PC-3 (cell line): Measurements from ENCODE around the gene ADRA2B. TPM values are rescaled to one million over a fixed set of nuclear protein-coding genes. Genes with fewer than 3 reads are reported as not detected.

ENCODE experiments used
- ATAC-seq: fragments of 200-7000 bp; cut with Tn5 transposase; 2 replicates; pipeline ENCODE4 v1.9.1; 2020; ENCODE audit warnings: mild to moderate bottlenecking, moderate library complexity
- BruUV-seq: library from RNA; stranded (reverse); fragments of 400-500 nt; replicated peaks from 2 replicates; lab custom pipeline; 2021; lab: Mats Ljungman, UMichigan
- CTCF ChIA-PET: fragments of 300-600 bp; sonication (Branson Sonifier 250); formaldehyde crosslinking; loops from one replicate; lab custom pipeline; 2022; ENCODE audit warnings: antibody characterized with exemption; lab: Charles Lee
- POLR2A ChIA-PET: fragments of 300-600 bp; sonication (Branson Sonifier 250); formaldehyde crosslinking; loops from one replicate; lab custom pipeline; 2022; ENCODE audit warnings: antibody characterized with exemption; ENCODE audit not compliant: unreplicated experiment; lab: Charles Lee
- DNase-seq: peaks from one replicate; pipeline ENCODE4 v3.0.0-alpha.2; 2015
- H2AFZ ChIP-seq: fragments of 300-600 bp; sonication (generic); 2 replicates; pipeline ENCODE4 v1.6.0; 2016; ENCODE audit warnings: antibody characterized with exemption, low read length
- H3F3A ChIP-seq: fragments of 300-600 bp; sonication (generic); one replicate; pipeline ENCODE4 v1.6.0; 2017; ENCODE audit warnings: antibody characterized with exemption, low read length, control low read depth, mild to moderate bottlenecking; ENCODE audit not compliant: unreplicated experiment
- H3K27ac ChIP-seq: fragments of 300-600 bp; sonication (generic); 2 replicates; pipeline ENCODE4 v1.5.1; 2016; ENCODE audit warnings: mild to moderate bottlenecking, low read length
- H3K27me3 ChIP-seq: fragments of 300-600 bp; sonication (generic); 2 replicates; pipeline ENCODE4 v1.6.1; 2016; ENCODE audit warnings: low read length, mixed read lengths
- H3K36me3 ChIP-seq: fragments of 300-600 bp; sonication (generic); 2 replicates; pipeline ENCODE4 v1.6.1; 2016; ENCODE audit warnings: low read depth, mixed run types, low read length, mixed read lengths
- H3K4me1 ChIP-seq: fragments of 300-600 bp; sonication (generic); 2 replicates; pipeline ENCODE4 v1.5.1; 2016; ENCODE audit warnings: low read length; ENCODE audit not compliant: insufficient read depth
- H3K4me2 ChIP-seq: fragments of 300-600 bp; sonication (generic); 2 replicates; pipeline ENCODE4 v1.6.0; 2016; ENCODE audit warnings: low read length
- H3K4me3 ChIP-seq: fragments of 300-600 bp; sonication (generic); 2 replicates; pipeline ENCODE4 v1.5.1; 2016; ENCODE audit warnings: mild to moderate bottlenecking, low read length, mixed read lengths
- H3K79me2 ChIP-seq: fragments of 300-600 bp; sonication (generic); 2 replicates; pipeline ENCODE4 v1.6.1; 2017; ENCODE audit warnings: low read length, mixed read lengths
- H3K9ac ChIP-seq: fragments of 300-600 bp; sonication (generic); 2 replicates; pipeline ENCODE4 v1.6.0; 2016; ENCODE audit warnings: mild to moderate bottlenecking, low read length
- H3K9me2 ChIP-seq: fragments of 300-600 bp; sonication (generic); replicated peaks from 2 replicates; pipeline ENCODE4 v1.6.1; 2016; ENCODE audit warnings: mixed run types, low read length, mixed read lengths
- H3K9me3 ChIP-seq: fragments of 300-600 bp; sonication (generic); 2 replicates; pipeline ENCODE4 v1.6.1; 2016; ENCODE audit warnings: low read length, mixed read lengths
- H4K20me1 ChIP-seq: fragments of 300-600 bp; sonication (generic); 2 replicates; pipeline ENCODE4 v1.6.1; 2016; ENCODE audit warnings: low read length, mixed read lengths
- EZH2 ChIP-seq: fragments of 300-600 bp; sonication (generic); IDR thresholded peaks from one replicate; pipeline ENCODE4 v1.6.1; 2017; ENCODE audit warnings: antibody characterized with exemption, mild to moderate bottlenecking, low read length; ENCODE audit not compliant: unreplicated experiment
- EZH2phosphoT487 ChIP-seq: fragments of 300-600 bp; sonication (generic); IDR thresholded peaks from 2 replicates; pipeline ENCODE4 v1.6.1; 2018; ENCODE audit warnings: mild to moderate bottlenecking, antibody characterized with exemption, low read length, borderline replicate concordance
- intact Hi-C: fragments of 100-400 bp; cut with micrococcal nuclease; formaldehyde crosslinking; loops from 2 replicates; pipeline ENCODE4 v1.9.0; 2023
- total RNA-seq: library from RNA; depleted of rRNA; stranded (reverse); fragments of >200 nt; gene quantifications from 2 replicates; pipeline ENCODE4 v1.2.3, GENCODE V29; 2014
- TF ChIP-seq, protein P1 (sequence below): fragments of 300-600 bp; sonication (generic); conservative IDR thresholded peaks from 2 replicates; pipeline ENCODE4 v1.5.1; 2017; ENCODE audit warnings: antibody characterized with exemption, low read depth, mild to moderate bottlenecking, low read length

Gene ADRA2B
- total RNA-seq, 1 experiment from 2014 or later = not detected

DNA sequence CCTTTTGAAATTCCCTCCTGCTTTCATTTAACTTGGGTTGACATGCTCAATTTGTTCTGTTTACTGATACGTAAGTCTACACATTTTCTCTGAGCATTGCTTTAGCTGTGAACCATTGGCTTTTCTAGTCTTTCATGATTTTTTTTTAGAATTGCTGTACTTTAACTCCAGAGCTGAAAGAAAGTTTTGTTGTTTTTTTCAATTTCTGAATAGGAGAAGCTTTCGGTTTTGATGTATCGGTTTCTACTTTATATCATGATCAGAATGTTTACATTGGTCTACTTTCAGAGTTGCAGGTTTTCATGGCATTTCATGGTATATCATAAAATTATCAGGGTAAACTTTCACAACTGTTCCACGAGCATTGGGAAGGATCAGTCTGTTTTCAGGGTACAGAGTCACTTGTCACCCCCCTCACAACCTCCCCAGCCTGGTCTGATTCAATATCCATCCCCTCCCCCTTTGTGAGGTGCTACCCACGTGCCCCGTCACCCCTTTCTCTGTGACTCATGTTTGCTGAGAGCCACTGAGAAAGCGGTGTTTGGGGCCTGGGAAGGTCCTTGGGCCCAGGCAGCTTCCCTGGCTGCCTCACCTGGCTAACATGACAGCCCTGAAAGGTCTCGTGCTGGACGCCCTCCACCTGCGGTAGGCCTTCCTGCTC is 14.9 kb upstream of the ADRA2B start:
- intact Hi-C loops = no loop called here
- Histone ChIP-seq H3K79me2 (no peaks in the 10 kb centered on the region), H3F3A (no peaks in the 10 kb centered on the region), H3K9me3 (no peaks in the 10 kb centered on the region), H3K9ac (no peak overlapping the region), H2AFZ (no peak overlapping the region), H3K4me3 (no peak overlapping the region), H3K27me3 (no peaks in the 10 kb centered on the region), H4K20me1 (no peaks in the 10 kb centered on the region), H3K4me2 (no peak overlapping the region), H3K4me1 (peaks cover 3% of the 10 kb centered on the region; the same call in 1 of the 2 replicates), H3K9me2 (no peaks in the 10 kb centered on the region), H3K36me3 (no peaks in the 10 kb centered on the region), H3K27ac (no peak overlapping the region)
- no peak; the same call in 1 of the 2 replicates for ATAC-seq
- CTCF ChIA-PET = interaction anchor here (1.6 kb wide), 1 partner anchor 43 kb away, joined by 4 read pairs; no protein-coding TSS in a partner anchor
- TF ChIP-seq, protein P1, sequence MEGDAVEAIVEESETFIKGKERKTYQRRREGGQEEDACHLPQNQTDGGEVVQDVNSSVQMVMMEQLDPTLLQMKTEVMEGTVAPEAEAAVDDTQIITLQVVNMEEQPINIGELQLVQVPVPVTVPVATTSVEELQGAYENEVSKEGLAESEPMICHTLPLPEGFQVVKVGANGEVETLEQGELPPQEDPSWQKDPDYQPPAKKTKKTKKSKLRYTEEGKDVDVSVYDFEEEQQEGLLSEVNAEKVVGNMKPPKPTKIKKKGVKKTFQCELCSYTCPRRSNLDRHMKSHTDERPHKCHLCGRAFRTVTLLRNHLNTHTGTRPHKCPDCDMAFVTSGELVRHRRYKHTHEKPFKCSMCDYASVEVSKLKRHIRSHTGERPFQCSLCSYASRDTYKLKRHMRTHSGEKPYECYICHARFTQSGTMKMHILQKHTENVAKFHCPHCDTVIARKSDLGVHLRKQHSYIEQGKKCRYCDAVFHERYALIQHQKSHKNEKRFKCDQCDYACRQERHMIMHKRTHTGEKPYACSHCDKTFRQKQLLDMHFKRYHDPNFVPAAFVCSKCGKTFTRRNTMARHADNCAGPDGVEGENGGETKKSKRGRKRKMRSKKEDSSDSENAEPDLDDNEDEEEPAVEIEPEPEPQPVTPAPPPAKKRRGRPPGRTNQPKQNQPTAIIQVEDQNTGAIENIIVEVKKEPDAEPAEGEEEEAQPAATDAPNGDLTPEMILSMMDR = no peak
- TF ChIP-seq EZH2 (no peak), EZH2phosphoT487 (no peak)
- POLR2A ChIA-PET = interaction anchor here (0.5 kb wide), 1 partner anchor 173 kb away, joined by 3 read pairs; no protein-coding TSS in a partner anchor
- BruUV-seq = no TSS peak
- no peak for DNase-seq

DNA sequence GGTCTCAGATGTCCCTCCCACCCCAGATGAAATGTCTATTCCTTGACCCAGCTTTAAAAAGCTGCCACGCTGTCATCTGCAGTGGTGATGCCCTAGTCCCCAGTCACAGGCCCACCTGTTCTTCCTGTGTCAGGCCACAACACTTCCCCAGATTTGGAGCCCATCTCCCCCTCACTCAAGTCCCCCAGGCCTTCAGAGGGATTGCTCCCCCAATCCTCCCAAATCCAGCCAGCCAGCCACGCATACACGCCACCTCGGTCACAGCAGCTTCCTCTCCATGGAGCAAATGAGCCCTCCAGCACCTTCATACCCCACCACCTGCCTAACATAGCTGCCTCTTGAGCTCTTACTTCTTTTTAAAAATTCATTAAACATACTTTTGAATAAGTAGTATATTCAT is 14.1 kb upstream of the ADRA2B start:
- intact Hi-C loops = no loop called here
- CTCF ChIA-PET = interaction anchor here (1.6 kb wide), 1 partner anchor 44 kb away, joined by 4 read pairs; no protein-coding TSS in a partner anchor
- Histone ChIP-seq H3K27me3 (no peaks in the 10 kb centered on the region), H3K9me3 (no peaks in the 10 kb centered on the region), H3K27ac (no peak overlapping the region), H3K4me1 (peaks cover 3% of the 10 kb centered on the region; the same call in 1 of the 2 replicates), H3K79me2 (no peaks in the 10 kb centered on the region), H3K4me3 (no peak overlapping the region), H3K9ac (no peak overlapping the region), H3K4me2 (no peak overlapping the region), H3K9me2 (no peaks in the 10 kb centered on the region), H3K36me3 (no peaks in the 10 kb centered on the region), H2AFZ (no peak overlapping the region), H3F3A (no peaks in the 10 kb centered on the region), H4K20me1 (no peaks in the 10 kb centered on the region)
- TF ChIP-seq, protein P1 = no peak
- TF ChIP-seq EZH2 (no peak), EZH2phosphoT487 (no peak)
- POLR2A ChIA-PET = interaction anchor here (0.6 kb wide), 1 partner anchor 119 kb away, joined by 3 read pairs; no protein-coding TSS in a partner anchor
- DNase-seq (no peak), ATAC-seq (no peak)
- no TSS peak for BruUV-seq
